Keratinocyte (primary cell): ENCODE data around the gene ZBTB46.

Experiments used
- CTCF ChIP-seq, 3 experiments: IDR thresholded peaks in 1 of 3; conservative IDR thresholded peaks in 1 of 3; optimal IDR thresholded peaks in 1 of 3; 2 replicates in 2 of 3; 3 replicates in 1 of 3; pipeline versions ENCODE3 to v1.5.1; 2011; ENCODE audit warnings: low read length in 3 of 3, mild to moderate bottlenecking in 3 of 3, moderate library complexity in 2 of 3, control low read depth in 1 of 3, inconsistent platforms in 1 of 3; ENCODE audit not compliant: insufficient read depth in 2 of 3; ENCODE audit errors: extremely low read depth in 1 of 3
- EZH2 ChIP-seq: IDR thresholded peaks from one replicate; pipeline ENCODE4 v1.6.1; 2012; ENCODE audit warnings: inconsistent platforms, mild to moderate bottlenecking, low read length, moderate library complexity

GRCh38 chr20:63706027-63706695, 124.9 kb downstream of the ZBTB46 start:
- TF ChIP-seq CTCF (optimal IDR thresholded peaks at IDR 0.05 in 1 of 3, IDR thresholded peaks at IDR 0.05 in 1 of 3, conservative IDR thresholded peaks at IDR 0.05 in 1 of 3; ENCODE audit: extremely low read depth in 1 of 3, insufficient read depth in 2 of 3, low read length in 3 of 3) (no peak), EZH2 (no peak)
